Fibroblast of mammary gland (primary cell): Measurements from ENCODE around the gene BEGAIN.
A peak's percentile ranks its signal among the peaks of the same experiment; 100 is the strongest.

Experiments used
- DNase-seq: peaks from one replicate; pipeline ENCODE4 v3.0.0-alpha.2; 2010; ENCODE audit warnings: low read depth
- H3K4me3 ChIP-seq: 2 replicates; pipeline ENCODE4 v1.5.1; 2011; ENCODE audit warnings: low read depth, mild to moderate bottlenecking, low read length, moderate library complexity; ENCODE audit not compliant: control insufficient read depth
- CTCF ChIP-seq: conservative IDR thresholded peaks from 2 replicates; pipeline ENCODE4 v1.5.1; 2011; ENCODE audit warnings: low read depth, low read length, inconsistent platforms; ENCODE audit not compliant: control insufficient read depth, insufficient read depth

The BEGAIN gene

GRCh38 chr14:100556936-100557505, 30.2 kb downstream of the BEGAIN start:
- no peak for TF ChIP-seq CTCF
- no peak for DNase-seq

GRCh38 chr14:100556140-100556475, 31.1 kb downstream of the BEGAIN start:
- DNase-seq: no peak
- TF ChIP-seq CTCF: no peak
- no peak overlapping the region for H3K4me3 ChIP-seq

More at GRCh38 chr14:100556936-100557505, 30.2 kb downstream of the BEGAIN start:
- H3K4me3 ChIP-seq: no peak overlapping the region

GRCh38 chr14:100555436-100556139, 31.6 kb downstream of the BEGAIN start:
- DNase-seq: no peak
- TF ChIP-seq CTCF: no peak
- no peak overlapping the region for H3K4me3 ChIP-seq

GRCh38 chr14:100554696-100555320, 32.4 kb downstream of the BEGAIN start:
- no peak overlapping the region for H3K4me3 ChIP-seq
- DNase-seq: no peak
- TF ChIP-seq CTCF: no peak

- H3K4me3 ChIP-seq: no peak overlapping the region
- DNase-seq: peak; percentile 37
- TF ChIP-seq CTCF: no peak
These were observed 33.0 kb downstream of the BEGAIN start for GRCh38 chr14:100554082-100554677.

GRCh38 chr14:100553471-100553870, 33.7 kb downstream of the BEGAIN start:
- no peak overlapping the region for H3K4me3 ChIP-seq
- DNase-seq: no peak
- no peak for TF ChIP-seq CTCF
